ENCODE data around the gene LHPP.

The LHPP gene

DNA sequence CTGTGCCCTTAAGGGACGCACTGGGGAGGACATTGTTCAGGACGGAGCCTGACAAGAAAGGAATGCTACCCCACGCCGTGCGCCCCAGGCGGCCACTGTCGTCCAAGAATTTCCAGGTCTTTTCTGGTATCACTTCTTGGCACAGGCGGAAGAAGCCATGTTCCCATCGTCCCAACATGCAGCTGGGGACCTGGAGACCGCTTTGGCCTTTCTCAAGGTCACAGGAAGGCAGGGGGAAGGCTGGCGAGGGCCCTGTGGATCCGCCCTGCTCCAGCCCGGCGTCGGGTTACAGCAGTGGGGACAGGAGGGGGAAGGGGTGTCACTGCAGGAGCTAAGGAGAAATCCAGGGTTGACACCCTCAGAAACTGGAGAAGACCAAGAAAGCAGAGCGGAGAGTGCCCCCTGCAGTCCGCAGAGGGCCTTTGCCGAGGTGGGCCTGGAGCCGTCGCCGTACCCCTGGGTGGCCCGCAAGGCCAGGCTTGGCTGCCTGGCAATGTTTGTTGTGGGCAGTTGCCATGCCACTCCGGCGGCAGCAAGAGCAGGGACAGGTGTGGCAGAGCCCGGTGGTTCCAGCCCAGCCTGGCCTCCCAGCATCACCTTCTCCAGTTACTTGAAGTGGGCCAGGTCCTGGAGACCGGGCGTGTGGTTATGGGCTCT lies 104.1 kb downstream of the LHPP start:
- Histone ChIP-seq H3K4me3 (ENCODE audit: low read length) (no peak overlapping the region), H3K4me2 (ENCODE audit: low read length) (peak overlapping the region; percentile 27), H3K4me1 (ENCODE audit: control insufficient read depth, insufficient read depth, low read length) (peaks cover 22% of the 10 kb centered on the region), H3K9me3 (replicated peaks; ENCODE audit: low read length) (no peaks in the 10 kb centered on the region), H3K9ac (ENCODE audit: low read depth, low read length) (no peak overlapping the region), H3K27me3 (ENCODE audit: control insufficient read depth, insufficient read depth, low read length) (peaks cover 7% of the 10 kb centered on the region), H3K36me3 (ENCODE audit: insufficient read depth, low read length) (no peaks in the 10 kb centered on the region)

DNA sequence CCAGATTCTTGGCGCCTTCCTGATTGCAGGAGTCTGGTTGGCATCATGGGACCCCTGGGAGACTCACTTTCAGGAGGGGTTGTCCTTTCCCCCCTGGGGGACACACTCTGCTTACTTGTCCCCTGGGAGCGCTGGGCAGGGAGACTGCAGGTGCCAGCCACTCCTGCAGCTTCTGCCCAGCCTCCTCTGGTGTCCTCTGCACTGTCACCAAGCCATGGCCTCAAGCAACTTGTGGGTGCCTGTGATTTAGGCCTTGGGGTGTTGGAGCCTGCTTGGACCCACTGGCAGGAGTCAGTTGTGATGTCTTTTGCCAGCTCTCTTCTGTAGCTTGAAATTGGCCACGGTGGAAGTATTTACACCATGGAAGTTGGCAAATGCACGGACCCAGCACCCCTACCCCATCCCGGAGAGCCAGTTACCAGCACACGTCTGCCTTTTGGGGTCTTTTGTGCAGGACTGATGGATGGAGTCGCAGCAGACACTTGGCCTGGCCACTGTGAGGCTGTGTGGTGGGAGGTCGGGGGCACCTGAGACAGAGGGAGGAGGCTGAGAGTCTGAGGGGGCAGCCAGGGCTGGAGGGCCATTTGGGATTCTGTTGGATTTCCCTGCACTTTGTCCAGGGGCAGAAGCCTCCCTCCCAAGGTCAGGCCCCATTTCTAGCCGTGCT lies 104.7 kb downstream of the LHPP start:
- H3K36me3 ChIP-seq (ENCODE audit: insufficient read depth, low read length): no peaks in the 10 kb centered on the region
- H3K4me1 ChIP-seq (ENCODE audit: control insufficient read depth, insufficient read depth, low read length): peaks cover 16% of the 10 kb centered on the region
- no peak overlapping the region for H3K4me2 ChIP-seq (ENCODE audit: low read length)
- no peak overlapping the region for H3K4me3 ChIP-seq (ENCODE audit: low read length)
- peaks cover 7% of the 10 kb centered on the region for H3K27me3 ChIP-seq (ENCODE audit: control insufficient read depth, insufficient read depth, low read length)
- no peak overlapping the region for H3K9ac ChIP-seq (ENCODE audit: low read depth, low read length)
- H3K9me3 ChIP-seq (replicated peaks; ENCODE audit: low read length): no peaks in the 10 kb centered on the region

DNA sequence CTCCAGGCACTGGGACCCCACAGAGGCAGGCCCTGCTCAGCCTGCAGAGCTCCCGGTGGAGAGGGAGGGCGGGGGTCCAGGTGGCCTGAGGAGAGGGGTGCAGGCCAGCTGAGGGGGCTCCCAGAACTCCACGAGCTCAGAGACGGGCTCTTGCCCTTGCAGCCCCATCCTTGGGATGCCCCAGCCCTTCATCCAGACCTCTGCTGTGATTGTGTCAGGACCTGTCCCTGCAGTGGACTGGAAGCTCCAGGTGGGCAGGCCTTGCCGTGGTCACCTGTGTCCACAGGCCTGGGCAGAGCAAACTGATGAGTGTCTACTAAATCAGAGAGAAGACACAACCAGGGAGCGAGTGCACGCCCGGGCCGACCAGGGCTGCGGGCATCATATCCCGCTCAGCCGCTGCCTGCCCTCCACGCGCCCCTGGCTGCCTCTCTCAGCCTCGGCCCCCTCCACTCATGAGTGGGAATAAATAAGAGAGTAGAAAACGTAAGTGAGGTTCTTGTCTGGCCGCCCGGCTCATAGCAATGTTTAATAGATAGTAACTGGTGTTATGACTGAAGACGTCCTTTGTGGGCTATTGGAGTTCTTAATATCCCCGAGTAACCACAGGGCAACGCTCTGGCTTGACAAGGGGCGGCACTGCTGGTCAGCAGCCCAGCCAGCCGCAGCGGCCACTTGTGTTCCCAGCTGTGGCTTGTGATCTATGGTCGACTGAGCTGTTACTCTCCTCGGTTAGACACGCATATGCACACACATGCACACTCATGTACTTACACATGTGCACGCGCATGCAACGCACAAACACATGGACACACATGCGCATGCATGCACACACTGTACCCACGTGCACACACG lies 105.6 kb downstream of the LHPP start:
- Histone ChIP-seq H3K27me3 (ENCODE audit: control insufficient read depth, insufficient read depth, low read length) (peaks cover 7% of the 10 kb centered on the region), H3K9me3 (replicated peaks; ENCODE audit: low read length) (no peaks in the 10 kb centered on the region), H3K4me1 (ENCODE audit: control insufficient read depth, insufficient read depth, low read length) (peaks cover 12% of the 10 kb centered on the region), H3K9ac (ENCODE audit: low read depth, low read length) (no peak overlapping the region), H3K4me2 (ENCODE audit: low read length) (no peak overlapping the region), H3K4me3 (ENCODE audit: low read length) (no peak overlapping the region), H3K36me3 (ENCODE audit: insufficient read depth, low read length) (no peaks in the 10 kb centered on the region)

GRCh38 chr10:124568339-124568738 lies 106.7 kb downstream of the LHPP start:
- H3K4me1 ChIP-seq (ENCODE audit: control insufficient read depth, insufficient read depth, low read length): peaks cover 4% of the 10 kb centered on the region
- no peak overlapping the region for H3K9ac ChIP-seq (ENCODE audit: low read depth, low read length)
- H3K9me3 ChIP-seq (replicated peaks; ENCODE audit: low read length): no peaks in the 10 kb centered on the region
- H3K4me2 ChIP-seq (ENCODE audit: low read length): no peak overlapping the region
- peaks cover 7% of the 10 kb centered on the region for H3K27me3 ChIP-seq (ENCODE audit: control insufficient read depth, insufficient read depth, low read length)
- H3K36me3 ChIP-seq (ENCODE audit: insufficient read depth, low read length): no peaks in the 10 kb centered on the region
- no peak overlapping the region for H3K4me3 ChIP-seq (ENCODE audit: low read length)

GRCh38 chr10:124568848-124569622 lies 107.4 kb downstream of the LHPP start:
- Histone ChIP-seq H3K4me2 (ENCODE audit: low read length) (no peak overlapping the region), H3K4me3 (ENCODE audit: low read length) (no peak overlapping the region), H3K27me3 (ENCODE audit: control insufficient read depth, insufficient read depth, low read length) (peaks cover 7% of the 10 kb centered on the region)

DNA sequence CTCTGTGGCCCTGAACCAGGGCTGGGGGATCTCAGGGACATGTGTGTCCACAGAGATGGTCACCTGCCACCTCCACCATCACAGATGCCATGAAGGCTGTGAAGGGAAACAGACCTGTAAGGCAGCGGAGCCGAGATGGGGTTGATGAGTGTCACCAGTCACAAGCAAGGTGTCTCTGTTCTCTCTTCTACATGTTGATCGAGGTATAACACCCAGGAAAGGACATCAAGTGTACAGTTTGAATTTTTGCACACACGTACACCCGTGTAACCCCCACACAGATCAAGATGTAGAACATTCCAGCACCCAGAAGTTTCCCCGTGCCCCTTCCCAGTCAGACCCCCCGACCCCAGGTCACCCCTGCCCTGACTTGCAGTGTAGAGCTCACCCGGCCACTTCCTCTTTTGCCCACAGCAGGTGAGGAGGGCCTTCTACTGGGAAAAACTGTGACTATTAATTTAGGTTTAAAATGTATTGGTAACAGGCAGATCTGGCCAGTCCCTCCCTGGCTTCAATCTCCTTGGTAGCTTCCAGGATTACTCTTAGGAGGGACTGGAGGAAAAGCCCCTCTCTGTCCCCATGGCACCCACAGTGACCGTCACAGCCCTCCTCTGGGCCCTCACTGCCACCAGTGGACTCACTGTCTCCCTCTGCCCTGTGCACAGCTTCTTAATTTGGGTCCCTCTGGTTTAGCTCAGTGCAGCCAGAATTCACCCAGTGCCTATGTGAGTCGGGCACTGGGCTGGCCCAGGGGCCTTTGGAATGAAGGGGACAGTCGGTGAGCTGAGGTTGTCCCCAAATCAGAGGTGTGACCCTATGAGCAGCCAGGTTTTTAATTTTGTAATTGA lies 108.2 kb downstream of the LHPP start:
- H3K36me3 ChIP-seq (ENCODE audit: insufficient read depth, low read length): no peaks in the 10 kb centered on the region
- no peak overlapping the region for H3K4me2 ChIP-seq (ENCODE audit: low read length)
- H3K4me1 ChIP-seq (ENCODE audit: control insufficient read depth, insufficient read depth, low read length): peaks cover 4% of the 10 kb centered on the region
- H3K4me3 ChIP-seq (ENCODE audit: low read length): no peak overlapping the region
- H3K9me3 ChIP-seq (replicated peaks; ENCODE audit: low read length): no peaks in the 10 kb centered on the region
- H3K9ac ChIP-seq (ENCODE audit: low read depth, low read length): no peak overlapping the region
- peaks cover 12% of the 10 kb centered on the region for H3K27me3 ChIP-seq (ENCODE audit: control insufficient read depth, insufficient read depth, low read length)

More at GRCh38 chr10:124568848-124569622, 107.4 kb downstream of the LHPP start:
- no peaks in the 10 kb centered on the region for H3K9me3 ChIP-seq (replicated peaks; ENCODE audit: low read length)
- H3K36me3 ChIP-seq (ENCODE audit: insufficient read depth, low read length): no peaks in the 10 kb centered on the region
- no peak overlapping the region for H3K9ac ChIP-seq (ENCODE audit: low read depth, low read length)
- H3K4me1 ChIP-seq (ENCODE audit: control insufficient read depth, insufficient read depth, low read length): peaks cover 4% of the 10 kb centered on the region

- Histone ChIP-seq H3K4me3 (ENCODE audit: low read length) (no peak overlapping the region), H3K9ac (ENCODE audit: low read depth, low read length) (no peak overlapping the region), H3K4me2 (ENCODE audit: low read length) (no peak overlapping the region), H3K27me3 (ENCODE audit: control insufficient read depth, insufficient read depth, low read length) (peaks cover 20% of the 10 kb centered on the region), H3K36me3 (ENCODE audit: insufficient read depth, low read length) (no peaks in the 10 kb centered on the region), H3K9me3 (replicated peaks; ENCODE audit: low read length) (no peaks in the 10 kb centered on the region), H3K4me1 (ENCODE audit: control insufficient read depth, insufficient read depth, low read length) (peaks cover under 1% of the 10 kb centered on the region)
Measured at GRCh38 chr10:124570646-124571045, 109.0 kb downstream of the LHPP start.

DNA sequence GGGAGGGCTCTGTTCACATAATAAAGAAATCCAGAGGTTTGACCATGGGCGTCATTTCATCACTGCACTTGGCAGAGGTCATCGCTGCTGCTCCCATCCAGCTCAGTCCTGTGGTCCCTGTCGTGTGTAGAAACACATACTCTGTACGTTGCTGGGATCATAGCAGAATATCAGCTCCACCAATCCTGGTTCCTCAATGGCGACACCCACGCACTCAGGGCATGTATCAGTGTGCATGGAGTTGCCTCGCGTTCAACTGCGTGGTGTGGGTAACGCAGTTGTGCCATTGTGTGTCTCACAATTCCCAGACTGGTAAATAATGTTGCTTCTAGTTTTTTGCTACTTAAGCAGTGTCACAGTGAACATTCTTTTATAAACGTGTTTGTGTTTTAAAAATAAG lies 111.1 kb downstream of the LHPP start:
- Histone ChIP-seq H3K4me3 (ENCODE audit: low read length) (no peak overlapping the region), H3K9me3 (replicated peaks; ENCODE audit: low read length) (no peaks in the 10 kb centered on the region), H3K27me3 (ENCODE audit: control insufficient read depth, insufficient read depth, low read length) (peaks cover 26% of the 10 kb centered on the region), H3K4me1 (ENCODE audit: control insufficient read depth, insufficient read depth, low read length) (no peaks in the 10 kb centered on the region), H3K4me2 (ENCODE audit: low read length) (no peak overlapping the region), H3K9ac (ENCODE audit: low read depth, low read length) (no peak overlapping the region), H3K36me3 (ENCODE audit: insufficient read depth, low read length) (no peaks in the 10 kb centered on the region)

DNA sequence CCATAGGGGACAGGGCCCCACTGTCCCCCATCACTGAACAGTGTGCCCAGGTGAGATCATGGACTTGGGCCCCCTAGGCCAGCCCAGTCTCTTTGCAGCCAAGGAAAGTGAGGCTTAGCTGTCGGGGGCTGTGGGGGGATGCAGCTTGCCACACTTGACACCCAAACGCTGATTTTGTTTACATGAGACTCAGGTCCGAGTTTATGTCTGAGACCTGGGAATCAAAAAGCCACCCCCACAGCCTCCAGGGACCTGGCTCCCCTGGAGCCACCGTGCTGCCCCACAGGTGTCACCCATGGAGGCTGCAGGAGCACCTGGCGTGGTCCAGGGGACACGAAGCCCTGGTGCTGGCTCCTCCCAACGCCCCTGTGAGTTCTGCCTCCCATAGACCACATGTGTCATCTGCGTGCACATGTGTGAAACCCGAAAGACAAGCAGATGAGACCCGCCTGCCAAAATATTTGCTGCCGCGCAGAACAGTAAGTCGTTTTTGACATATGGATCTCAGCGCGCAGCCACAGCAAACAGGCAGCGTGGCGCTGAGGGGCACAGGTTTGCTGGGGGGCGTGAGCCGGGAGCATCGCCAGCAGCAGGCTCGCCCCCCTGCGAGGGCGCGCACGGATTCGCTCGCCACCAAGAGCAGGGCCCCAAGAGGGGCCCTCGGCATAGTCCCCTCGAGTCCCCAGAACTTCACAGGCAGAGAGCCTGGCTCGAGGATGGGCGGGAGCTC lies 112.3 kb downstream of the LHPP start:
- Histone ChIP-seq H3K4me1 (ENCODE audit: control insufficient read depth, insufficient read depth, low read length) (no peaks in the 10 kb centered on the region), H3K4me3 (ENCODE audit: low read length) (no peak overlapping the region), H3K9ac (ENCODE audit: low read depth, low read length) (no peak overlapping the region), H3K27me3 (ENCODE audit: control insufficient read depth, insufficient read depth, low read length) (peaks cover 26% of the 10 kb centered on the region), H3K36me3 (ENCODE audit: insufficient read depth, low read length) (no peaks in the 10 kb centered on the region), H3K4me2 (ENCODE audit: low read length) (no peak overlapping the region), H3K9me3 (replicated peaks; ENCODE audit: low read length) (no peaks in the 10 kb centered on the region)

- Histone ChIP-seq H3K9ac (ENCODE audit: low read depth, low read length) (no peak overlapping the region), H3K9me3 (replicated peaks; ENCODE audit: low read length) (no peaks in the 10 kb centered on the region), H3K36me3 (ENCODE audit: insufficient read depth, low read length) (no peaks in the 10 kb centered on the region), H3K27me3 (ENCODE audit: control insufficient read depth, insufficient read depth, low read length) (peaks cover 22% of the 10 kb centered on the region), H3K4me3 (ENCODE audit: low read length) (no peak overlapping the region), H3K4me2 (ENCODE audit: low read length) (no peak overlapping the region), H3K4me1 (ENCODE audit: control insufficient read depth, insufficient read depth, low read length) (no peaks in the 10 kb centered on the region)
Measured at GRCh38 chr10:124574456-124575070, 112.9 kb downstream of the LHPP start.
